A673 (cell line): ENCODE results near the gene MCF2L2. TPM values are rescaled to one million over a fixed set of nuclear protein-coding genes. Genes with fewer than 3 reads are reported as not detected.

ENCODE experiments used
- BruUV-seq: library from RNA; stranded (reverse); fragments of 400-500 nt; replicated peaks from 2 replicates; lab custom pipeline; 2021; lab: Mats Ljungman, UMichigan
- CTCF ChIA-PET: fragments of 300-600 bp; sonication (Branson Sonifier 250); formaldehyde crosslinking; loops from one replicate; lab custom pipeline; 2022; ENCODE audit warnings: antibody characterized with exemption; lab: Charles Lee
- POLR2A ChIA-PET: fragments of 300-600 bp; sonication (Branson Sonifier 250); formaldehyde crosslinking; loops from one replicate; lab custom pipeline; 2022; ENCODE audit warnings: antibody characterized with exemption; ENCODE audit not compliant: low non-redundant PET; lab: Charles Lee
- DNase-seq: peaks from one replicate; pipeline ENCODE4 v3.0.0-alpha.2; 2015; ENCODE audit warnings: low spot score
- H3K27ac ChIP-seq: fragments of 200-600 bp; sonication (generic); 2 replicates; pipeline ENCODE4 v1.5.1; 2016; ENCODE audit warnings: mixed run types, low read depth, mild to moderate bottlenecking, mixed read lengths, antibody characterized with exemption, low read length; ENCODE audit not compliant: poor library complexity, severe bottlenecking
- H3K27me3 ChIP-seq: fragments of 200-600 bp; sonication (generic); replicated peaks from 2 replicates; pipeline ENCODE4 v1.6.1; 2017; ENCODE audit warnings: mixed run types, low read depth, mild to moderate bottlenecking, mixed read lengths, antibody characterized with exemption, low read length; ENCODE audit not compliant: insufficient read depth, poor library complexity
- H3K36me3 ChIP-seq: fragments of 200-600 bp; sonication (generic); 2 replicates; pipeline ENCODE4 v1.6.1; 2016; ENCODE audit warnings: mixed run types, mild to moderate bottlenecking, mixed read lengths, antibody characterized with exemption, low read length; ENCODE audit not compliant: insufficient read depth, poor library complexity, severe bottlenecking
- H3K4me1 ChIP-seq: fragments of 200-600 bp; sonication (generic); 2 replicates; pipeline ENCODE4 v1.6.1; 2017; ENCODE audit warnings: mixed run types, mild to moderate bottlenecking, mixed read lengths, antibody characterized with exemption, low read length; ENCODE audit not compliant: insufficient read depth, poor library complexity, severe bottlenecking
- H3K4me3 ChIP-seq: fragments of 200-600 bp; sonication (generic); 2 replicates; pipeline ENCODE4 v1.5.1; 2016; ENCODE audit warnings: low read depth, mixed run types, mild to moderate bottlenecking, mixed read lengths, low read length; ENCODE audit not compliant: poor library complexity, severe bottlenecking
- H3K9me3 ChIP-seq: fragments of 200-600 bp; sonication (generic); 2 replicates; pipeline ENCODE4 v1.6.1; 2016; ENCODE audit warnings: mixed run types, low read depth, mild to moderate bottlenecking, mixed read lengths, antibody characterized with exemption, low read length; ENCODE audit not compliant: poor library complexity, severe bottlenecking
- EZH2 ChIP-seq: fragments of 200-600 bp; sonication (generic); IDR thresholded peaks from 2 replicates; pipeline ENCODE4 v1.6.1; 2017; ENCODE audit warnings: borderline replicate concordance, low read depth, mild to moderate bottlenecking, mixed read lengths, antibody characterized with exemption, low read length; ENCODE audit not compliant: poor library complexity, severe bottlenecking
- intact Hi-C: fragments of 100-400 bp; cut with micrococcal nuclease; formaldehyde crosslinking; loops from one replicate; pipeline ENCODE4 v1.10.0; 2022; ENCODE audit not compliant: unreplicated experiment
- total RNA-seq: library from RNA; stranded (reverse); gene quantifications from 2 replicates; pipeline ENCODE4 v1.2.3, GENCODE V29; 2021
- TF ChIP-seq, protein P1 (sequence below): fragments of 300-800, 200-600 bp; sonication (generic); conservative IDR thresholded peaks from 2 replicates; pipeline ENCODE4 v1.5.1; 2017; ENCODE audit warnings: low read depth, mild to moderate bottlenecking, antibody characterized with exemption, low read length, moderate library complexity, mixed read lengths

Gene MCF2L2
- total RNA-seq, 1 experiment from 2014 or later = not detected

DNA sequence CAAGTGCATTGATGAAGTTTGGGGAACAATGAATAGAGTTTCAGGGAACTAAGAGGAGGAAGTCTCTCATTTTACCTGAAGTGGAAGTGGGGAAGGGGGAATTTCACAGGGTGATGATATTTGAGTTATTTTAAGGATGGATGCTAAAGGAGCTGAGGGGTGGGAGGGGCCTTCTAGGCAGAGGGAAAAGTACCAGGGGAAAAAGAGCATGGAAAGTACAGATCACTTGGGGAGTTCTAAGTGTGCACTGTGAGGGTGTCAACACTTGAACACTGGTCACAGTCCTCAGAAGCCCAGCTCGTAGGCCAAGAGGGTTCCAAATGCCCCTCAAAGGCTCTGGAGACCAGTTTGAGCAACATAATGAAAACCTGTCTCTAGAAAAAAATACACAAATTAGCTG is 284.1 kb downstream of the MCF2L2 start:
- H3K27ac ChIP-seq = no peak overlapping the region
- no TSS peak for BruUV-seq
- ChIA-PET POLR2A (no interaction called here), CTCF (no interaction called here)
- H3K4me1 ChIP-seq = no peaks in the 10 kb centered on the region
- H3K27me3 ChIP-seq = no peaks in the 10 kb centered on the region
- no peak overlapping the region for H3K4me3 ChIP-seq
- no peak for DNase-seq
- intact Hi-C loops = no loop called here
- no peak for TF ChIP-seq EZH2
- TF ChIP-seq, protein P1, sequence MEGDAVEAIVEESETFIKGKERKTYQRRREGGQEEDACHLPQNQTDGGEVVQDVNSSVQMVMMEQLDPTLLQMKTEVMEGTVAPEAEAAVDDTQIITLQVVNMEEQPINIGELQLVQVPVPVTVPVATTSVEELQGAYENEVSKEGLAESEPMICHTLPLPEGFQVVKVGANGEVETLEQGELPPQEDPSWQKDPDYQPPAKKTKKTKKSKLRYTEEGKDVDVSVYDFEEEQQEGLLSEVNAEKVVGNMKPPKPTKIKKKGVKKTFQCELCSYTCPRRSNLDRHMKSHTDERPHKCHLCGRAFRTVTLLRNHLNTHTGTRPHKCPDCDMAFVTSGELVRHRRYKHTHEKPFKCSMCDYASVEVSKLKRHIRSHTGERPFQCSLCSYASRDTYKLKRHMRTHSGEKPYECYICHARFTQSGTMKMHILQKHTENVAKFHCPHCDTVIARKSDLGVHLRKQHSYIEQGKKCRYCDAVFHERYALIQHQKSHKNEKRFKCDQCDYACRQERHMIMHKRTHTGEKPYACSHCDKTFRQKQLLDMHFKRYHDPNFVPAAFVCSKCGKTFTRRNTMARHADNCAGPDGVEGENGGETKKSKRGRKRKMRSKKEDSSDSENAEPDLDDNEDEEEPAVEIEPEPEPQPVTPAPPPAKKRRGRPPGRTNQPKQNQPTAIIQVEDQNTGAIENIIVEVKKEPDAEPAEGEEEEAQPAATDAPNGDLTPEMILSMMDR = no peak
- H3K36me3 ChIP-seq = no peaks in the 10 kb centered on the region
- no peaks in the 10 kb centered on the region for H3K9me3 ChIP-seq

DNA sequence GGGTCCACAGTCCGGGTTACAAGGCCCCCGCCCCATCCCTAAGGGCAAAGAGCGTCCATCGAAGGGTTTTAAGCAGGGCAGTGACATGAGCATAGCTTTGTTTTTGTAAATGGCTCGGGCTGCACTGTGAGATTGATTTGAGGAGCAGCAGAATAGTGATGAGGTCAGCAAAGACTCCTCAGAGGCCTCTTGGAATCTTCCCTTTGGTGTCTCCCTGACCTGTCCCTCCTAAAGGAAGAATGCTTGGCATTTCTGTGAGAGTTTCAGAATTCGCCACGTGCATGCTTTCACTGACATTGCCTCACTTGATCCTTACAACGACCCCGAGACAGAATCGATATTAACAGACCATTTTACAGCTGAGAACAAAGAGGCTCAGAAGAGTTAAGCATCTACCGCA is 286.2 kb downstream of the MCF2L2 start:
- Histone ChIP-seq H3K36me3 (no peaks in the 10 kb centered on the region), H3K27me3 (no peaks in the 10 kb centered on the region), H3K4me3 (no peak overlapping the region), H3K27ac (no peak overlapping the region), H3K9me3 (no peaks in the 10 kb centered on the region), H3K4me1 (no peaks in the 10 kb centered on the region)
- TF ChIP-seq, protein P1 = no peak
- no peak for TF ChIP-seq EZH2
- intact Hi-C loops = no loop called here
- no TSS peak for BruUV-seq
- no peak for DNase-seq
- ChIA-PET CTCF (no interaction called here), POLR2A (no interaction called here)

DNA sequence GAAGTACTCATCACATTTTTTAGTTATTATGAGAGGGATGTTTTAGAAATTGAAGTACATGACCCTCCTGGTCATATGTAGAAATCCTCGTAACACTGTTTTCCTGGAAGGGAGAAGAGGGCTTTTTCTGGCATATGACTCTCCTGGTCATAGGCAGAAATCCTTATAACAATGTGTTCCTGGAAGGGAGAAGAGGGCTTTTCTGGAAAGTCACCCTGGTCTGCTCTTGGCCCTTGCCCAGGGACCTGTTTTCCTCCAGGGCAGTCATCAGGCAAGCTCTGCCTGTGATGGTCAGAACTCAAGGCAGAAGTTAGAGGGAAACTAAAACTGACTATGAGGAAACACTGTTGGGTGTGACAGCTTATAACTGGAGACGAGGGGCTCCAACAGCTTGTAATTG is 293.6 kb downstream of the MCF2L2 start:
- TF ChIP-seq, protein P1 = no peak
- no peak for TF ChIP-seq EZH2
- POLR2A ChIA-PET = no interaction called here
- CTCF ChIA-PET = interaction anchor here (0.7 kb wide), 1 partner anchor 44 kb away, joined by 3 read pairs; no protein-coding TSS in a partner anchor

More for the DNA sequence above, 293.6 kb downstream of the MCF2L2 start:
- H3K9me3 ChIP-seq = no peaks in the 10 kb centered on the region
- H3K27me3 ChIP-seq = no peaks in the 10 kb centered on the region
- intact Hi-C loops = no loop called here
- no peaks in the 10 kb centered on the region for H3K4me1 ChIP-seq
- H3K4me3 ChIP-seq = no peak overlapping the region
- H3K27ac ChIP-seq = no peak overlapping the region
- no peaks in the 10 kb centered on the region for H3K36me3 ChIP-seq
- no peak for DNase-seq
- no TSS peak for BruUV-seq
